Nephron (organoid): Measurements from ENCODE around the gene RACGAP1.
A peak's percentile ranks its signal among the peaks of the same experiment; 100 is the strongest.

Experiments
- H3K27ac Mint-ChIP-seq, 3 experiments: 2 replicates each; pipeline ENCODE4 v1.8.0; 2020; ENCODE audit warnings: mixed read lengths in 3 of 3, mild to moderate bottlenecking in 2 of 3, moderate library complexity in 1 of 3
- H3K27me3 Mint-ChIP-seq: 2 replicates; pipeline ENCODE4 v1.8.0; 2021; ENCODE audit warnings: low read depth, mild to moderate bottlenecking, moderate library complexity, mixed read lengths
- H3K36me3 Mint-ChIP-seq: 2 replicates; pipeline ENCODE4 v1.8.0; 2020; ENCODE audit warnings: low read depth, mixed read lengths
- H3K4me1 Mint-ChIP-seq: 2 replicates; pipeline ENCODE4 v1.8.0; 2020; ENCODE audit warnings: mixed read lengths
- H3K4me3 Mint-ChIP-seq, 3 experiments: 2 replicates each; pipeline ENCODE4 v1.8.0; 2020; ENCODE audit warnings: mild to moderate bottlenecking in 3 of 3, mixed read lengths in 3 of 3, moderate library complexity in 2 of 3
- H3K9me3 Mint-ChIP-seq: 2 replicates; pipeline ENCODE4 v1.8.0; 2020; ENCODE audit warnings: mixed read lengths
- TF ChIP-seq, protein P1 (sequence below), 3 experiments: fragments of 200-600 bp; sonication (generic); IDR thresholded peaks; one replicate each; pipeline ENCODE4 v1.5.0; 2021; ENCODE audit warnings: antibody characterized with exemption in 3 of 3; ENCODE audit not compliant: unreplicated experiment in 3 of 3

The RACGAP1 gene

DNA sequence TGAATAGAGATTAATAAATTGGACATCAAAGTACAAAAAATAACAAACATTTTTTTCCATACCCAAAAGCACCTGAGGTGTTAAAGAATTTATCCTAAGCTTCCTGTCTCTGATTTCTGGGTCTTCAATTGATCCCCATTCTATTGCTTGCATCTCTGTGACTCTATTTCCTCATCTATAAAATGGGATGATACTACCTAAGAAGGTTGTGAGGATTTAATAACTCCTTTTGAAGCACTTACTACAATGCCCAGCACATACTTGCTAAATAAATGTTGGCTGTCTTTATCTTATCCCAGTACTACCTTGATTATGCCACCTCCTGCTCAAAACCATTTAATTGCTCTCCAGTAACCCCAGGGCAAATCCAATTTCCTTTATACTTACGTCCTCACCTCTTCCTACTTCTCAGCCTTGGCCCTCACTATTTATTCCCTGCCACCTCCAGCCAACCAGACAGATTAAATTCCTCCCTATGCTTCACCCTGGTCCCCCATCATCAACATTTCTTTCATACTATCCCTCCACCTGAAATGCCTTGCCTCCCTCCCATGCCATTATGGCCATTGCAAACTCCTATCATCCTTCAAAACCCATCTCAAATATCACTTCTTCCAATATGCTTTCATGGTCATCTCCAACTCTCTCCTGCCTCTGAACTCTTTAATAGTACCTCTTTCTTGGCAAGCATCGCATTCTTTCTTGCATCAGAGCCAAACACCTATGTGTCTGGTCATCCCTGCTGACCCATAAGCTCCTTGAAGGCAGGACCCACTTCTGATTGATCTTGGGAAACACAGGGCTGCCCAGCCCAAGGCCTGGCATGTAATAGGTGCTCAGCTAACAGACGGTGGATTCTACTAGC is 24.2 kb upstream of the RACGAP1 start:
- Mint-ChIP-seq H3K4me3 (peak overlapping the region in 1 of 3 experiments; percentile 81), H3K27ac (peak overlapping the region in 1 of 3 experiments; percentile 92), H3K9me3 (no peaks in the 10 kb centered on the region), H3K4me1 (peaks cover 17% of the 10 kb centered on the region), H3K36me3 (no peaks in the 10 kb centered on the region), H3K27me3 (peaks cover 46% of the 10 kb centered on the region)
- TF ChIP-seq, protein P1, sequence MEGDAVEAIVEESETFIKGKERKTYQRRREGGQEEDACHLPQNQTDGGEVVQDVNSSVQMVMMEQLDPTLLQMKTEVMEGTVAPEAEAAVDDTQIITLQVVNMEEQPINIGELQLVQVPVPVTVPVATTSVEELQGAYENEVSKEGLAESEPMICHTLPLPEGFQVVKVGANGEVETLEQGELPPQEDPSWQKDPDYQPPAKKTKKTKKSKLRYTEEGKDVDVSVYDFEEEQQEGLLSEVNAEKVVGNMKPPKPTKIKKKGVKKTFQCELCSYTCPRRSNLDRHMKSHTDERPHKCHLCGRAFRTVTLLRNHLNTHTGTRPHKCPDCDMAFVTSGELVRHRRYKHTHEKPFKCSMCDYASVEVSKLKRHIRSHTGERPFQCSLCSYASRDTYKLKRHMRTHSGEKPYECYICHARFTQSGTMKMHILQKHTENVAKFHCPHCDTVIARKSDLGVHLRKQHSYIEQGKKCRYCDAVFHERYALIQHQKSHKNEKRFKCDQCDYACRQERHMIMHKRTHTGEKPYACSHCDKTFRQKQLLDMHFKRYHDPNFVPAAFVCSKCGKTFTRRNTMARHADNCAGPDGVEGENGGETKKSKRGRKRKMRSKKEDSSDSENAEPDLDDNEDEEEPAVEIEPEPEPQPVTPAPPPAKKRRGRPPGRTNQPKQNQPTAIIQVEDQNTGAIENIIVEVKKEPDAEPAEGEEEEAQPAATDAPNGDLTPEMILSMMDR (IDR thresholded peaks at IDR 0.05; ENCODE audit: unreplicated experiment in 3 of 3) = no peak

DNA sequence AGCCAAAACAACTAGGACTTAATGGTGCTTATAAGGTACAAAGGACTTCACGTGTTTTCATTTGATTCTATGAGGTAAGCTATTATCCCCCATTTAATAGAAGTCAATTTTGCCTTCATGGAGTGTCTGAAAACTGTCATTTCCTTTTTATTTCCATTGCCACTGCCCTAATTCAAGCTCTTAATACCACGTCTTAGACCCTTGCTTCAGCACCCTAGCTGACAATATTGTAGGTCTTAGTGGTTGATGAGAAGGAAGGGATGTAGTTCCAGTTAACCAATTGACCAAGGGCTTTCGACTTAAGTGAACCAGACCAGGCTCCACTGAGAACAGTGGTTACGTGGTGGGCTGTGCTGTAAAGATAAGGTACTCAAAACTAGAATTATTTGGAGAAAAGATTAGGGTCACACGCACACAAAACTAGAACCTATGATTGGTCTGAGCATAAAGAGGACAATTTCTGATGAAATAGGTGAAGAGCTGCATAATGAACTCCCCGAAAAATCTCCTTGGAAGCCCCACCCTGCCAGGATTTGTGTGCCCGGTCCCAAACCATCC is 22.5 kb upstream of the RACGAP1 start:
- TF ChIP-seq, protein P1 (IDR thresholded peaks at IDR 0.05; ENCODE audit: unreplicated experiment in 3 of 3) = no peak
- Mint-ChIP-seq H3K4me3 (no peak overlapping the region), H3K9me3 (no peaks in the 10 kb centered on the region), H3K27me3 (peaks cover 33% of the 10 kb centered on the region), H3K27ac (no peak overlapping the region), H3K4me1 (peaks cover 17% of the 10 kb centered on the region), H3K36me3 (no peaks in the 10 kb centered on the region)

DNA sequence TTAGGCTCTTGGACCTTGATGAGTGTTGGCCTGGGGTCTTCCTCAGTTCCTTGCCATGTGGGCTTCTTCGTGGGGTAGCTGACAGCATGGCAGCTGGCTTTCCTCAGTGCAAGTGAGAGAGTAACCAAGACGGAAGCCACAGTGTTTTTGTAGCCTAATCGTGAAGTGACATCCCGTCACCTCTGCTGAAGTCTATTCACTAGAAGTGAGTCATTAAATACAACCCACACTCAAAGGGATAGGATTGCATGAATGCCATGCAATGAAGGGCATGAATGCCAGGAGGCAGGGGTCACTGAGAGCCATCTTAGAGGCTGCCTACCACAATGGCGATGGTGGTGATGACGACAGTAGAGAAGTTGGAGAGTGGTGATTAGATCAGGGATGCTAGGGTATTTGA is 18.6 kb upstream of the RACGAP1 start:
- TF ChIP-seq, protein P1 (IDR thresholded peaks at IDR 0.05; ENCODE audit: unreplicated experiment in 3 of 3) = no peak
- H3K4me3 Mint-ChIP-seq = no peak overlapping the region
- H3K27me3 Mint-ChIP-seq = peaks cover 21% of the 10 kb centered on the region
- no peaks in the 10 kb centered on the region for H3K9me3 Mint-ChIP-seq
- no peaks in the 10 kb centered on the region for H3K36me3 Mint-ChIP-seq
- peaks cover 22% of the 10 kb centered on the region for H3K4me1 Mint-ChIP-seq
- H3K27ac Mint-ChIP-seq = peak overlapping the region in 1 of 3 experiments; percentile 26

DNA sequence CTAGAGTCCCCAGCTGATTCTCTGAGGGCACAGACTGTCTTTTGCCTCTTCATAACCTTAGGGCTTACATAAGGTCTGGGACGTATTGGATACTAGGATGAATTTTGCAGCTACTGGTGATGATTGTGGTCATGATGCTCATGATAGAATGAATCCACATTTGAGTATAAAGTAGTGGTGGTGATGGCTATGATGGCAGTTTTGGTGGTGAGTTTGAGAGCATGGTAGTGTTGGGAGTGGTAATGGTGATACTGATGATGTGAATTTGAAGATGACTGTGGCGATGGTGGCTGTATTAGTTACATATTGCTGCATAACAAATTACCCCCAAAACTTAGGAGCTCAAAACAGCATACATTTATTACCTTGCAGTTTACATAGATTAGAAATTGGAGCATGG is 18.0 kb upstream of the RACGAP1 start:
- peaks cover 25% of the 10 kb centered on the region for H3K4me1 Mint-ChIP-seq
- H3K27me3 Mint-ChIP-seq = peaks cover 24% of the 10 kb centered on the region
- TF ChIP-seq, protein P1 (IDR thresholded peaks at IDR 0.05; ENCODE audit: unreplicated experiment in 3 of 3) = no peak
- H3K36me3 Mint-ChIP-seq = no peaks in the 10 kb centered on the region
- H3K9me3 Mint-ChIP-seq = no peaks in the 10 kb centered on the region
- no peak overlapping the region for H3K27ac Mint-ChIP-seq
- H3K4me3 Mint-ChIP-seq = no peak overlapping the region

DNA sequence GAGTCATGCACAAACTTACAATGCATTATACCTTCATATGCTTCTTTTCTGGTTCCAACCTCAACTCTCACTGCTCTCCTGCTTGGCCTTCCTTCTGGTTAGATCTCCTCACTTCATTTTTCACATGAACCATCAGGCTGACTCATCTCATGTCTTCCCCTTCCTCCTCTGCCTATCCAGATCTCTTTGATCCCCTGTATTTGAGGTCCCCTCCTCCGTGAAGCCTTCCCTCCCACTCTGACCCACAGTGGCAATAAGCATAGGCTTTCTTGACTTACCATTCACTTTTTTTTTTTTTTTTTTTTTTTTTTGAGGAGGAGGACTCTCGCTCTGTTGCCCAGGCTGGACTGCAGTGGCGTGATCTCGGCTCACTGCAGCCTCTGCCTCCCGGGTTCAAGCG is 17.4 kb upstream of the RACGAP1 start:
- H3K4me3 Mint-ChIP-seq = no peak overlapping the region
- TF ChIP-seq, protein P1 (IDR thresholded peaks at IDR 0.05; ENCODE audit: unreplicated experiment in 3 of 3) = no peak
- H3K27me3 Mint-ChIP-seq = peaks cover 22% of the 10 kb centered on the region
- H3K27ac Mint-ChIP-seq = peak overlapping the region in 1 of 3 experiments; percentile 28
- no peaks in the 10 kb centered on the region for H3K36me3 Mint-ChIP-seq
- no peaks in the 10 kb centered on the region for H3K9me3 Mint-ChIP-seq
- peaks cover 27% of the 10 kb centered on the region for H3K4me1 Mint-ChIP-seq
